T-cell (primary cell): ENCODE results near the gene CCDC86. TPM values are rescaled to one million over a fixed set of nuclear protein-coding genes. Genes with fewer than 3 reads are reported as not detected.

Source experiments
- ATAC-seq, 4 experiments: fragments of 200-7000 bp in 3 of 4; fragments of 150-1000 bp in 1 of 4; cut with Tn5 transposase; replicated peaks in 1 of 4; 1 replicate in 3 of 4; 2 replicates in 1 of 4; pipeline ENCODE4 v1.10.0; 2021; ENCODE audit warnings: moderate library complexity in 3 of 4, mild to moderate bottlenecking in 2 of 4, moderate number of reproducible peaks in 1 of 4
- CTCF ChIA-PET, 2 donors: fragments of 300-600 bp; sonication (Branson Sonifier 250); formaldehyde crosslinking; loops; one replicate each; lab custom pipeline; 2022; ENCODE audit warnings: antibody characterized with exemption in 2 of 2; lab: Charles Lee
- POLR2A ChIA-PET, 2 donors: fragments of 300-600 bp; sonication (Branson Sonifier 250); formaldehyde crosslinking; loops; one replicate each; lab custom pipeline; 2022; ENCODE audit warnings: antibody characterized with exemption in 2 of 2; lab: Charles Lee
- DNase-seq, 35 experiments: peaks; one replicate each; pipeline versions ENCODE4 v3.0.0 to v3.0.0-alpha.2; 2013 to 2023
- H3K27ac ChIP-seq: one replicate; pipeline ENCODE4 v1.5.1; 2013; ENCODE audit warnings: low read length
- H3K27me3 ChIP-seq, 2 experiments: replicated peaks in 1 of 2; 1 replicate in 1 of 2; 2 replicates in 1 of 2; pipeline versions ENCODE4 v1.6.1 to v1.7.0; 2013; ENCODE audit warnings: low read length in 1 of 2, mixed read lengths in 1 of 2; ENCODE audit not compliant: control insufficient read depth in 2 of 2, insufficient read depth in 2 of 2; ENCODE audit errors: extremely low read depth in 1 of 2
- H3K36me3 ChIP-seq, 2 donors: 1 replicate in 1 of 2; 2 replicates in 1 of 2; pipeline versions ENCODE4 v1.6.1 to v1.7.0; 2013; ENCODE audit warnings: low read length in 1 of 2; ENCODE audit not compliant: control insufficient read depth in 2 of 2, insufficient read depth in 1 of 2; ENCODE audit errors: extremely low read depth in 1 of 2
- H3K4me1 ChIP-seq, 2 experiments: 1 replicate in 1 of 2; 2 replicates in 1 of 2; pipeline versions ENCODE4 v1.6.1 to v1.7.0; 2013; ENCODE audit warnings: low read length in 2 of 2, mixed read lengths in 1 of 2; ENCODE audit not compliant: insufficient read depth in 2 of 2, control insufficient read depth in 1 of 2; ENCODE audit errors: extremely low read depth in 1 of 2
- H3K4me3 ChIP-seq, 2 donors: 1 replicate in 1 of 2; 2 replicates in 1 of 2; pipeline versions ENCODE4 v1.5.1 to v1.7.0; 2013; ENCODE audit warnings: mild to moderate bottlenecking in 2 of 2, low read length in 1 of 2, moderate library complexity in 1 of 2; ENCODE audit not compliant: control insufficient read depth in 1 of 2; ENCODE audit errors: extremely low read depth in 1 of 2
- H3K9me3 ChIP-seq: 2 replicates; pipeline ENCODE4 v1.7.0; 2013
- H3K27ac Mint-ChIP-seq, 2 donors: one replicate each; pipeline ENCODE4 v1.8.0; 2020 to 2021; ENCODE audit warnings: mild to moderate bottlenecking in 2 of 2, mixed read lengths in 2 of 2
- H3K27me3 Mint-ChIP-seq, 2 donors: one replicate each; pipeline ENCODE4 v1.8.0; 2021 to 2022; ENCODE audit warnings: mixed read lengths in 2 of 2
- H3K36me3 Mint-ChIP-seq: one replicate; pipeline ENCODE4 v1.8.0; 2021; ENCODE audit warnings: mixed read lengths
- H3K4me1 Mint-ChIP-seq, 3 donors: one replicate each; pipeline ENCODE4 v1.8.0; 2020 to 2022; ENCODE audit warnings: mixed read lengths in 3 of 3, mild to moderate bottlenecking in 1 of 3
- H3K4me3 Mint-ChIP-seq, 3 donors: one replicate each; pipeline ENCODE4 v1.8.0; 2020 to 2022; ENCODE audit warnings: mild to moderate bottlenecking in 3 of 3, mixed read lengths in 3 of 3, moderate library complexity in 3 of 3
- H3K9me3 Mint-ChIP-seq, 3 donors: one replicate each; pipeline ENCODE4 v1.8.0; 2020 to 2022; ENCODE audit warnings: mixed read lengths in 3 of 3
- WGBS: methylation state at CpG from one replicate; pipeline ENCODE4 v1.1.5; 2013; ENCODE audit warnings: missing lambda C conversion rate; ENCODE audit not compliant: insufficient coverage; 5-methylcytosine and 5-hydroxymethylcytosine counted together
- total RNA-seq, 35 experiments: library from RNA in 6 of 35; stranded (reverse) in 6 of 35; fragments of 120-200 nt in 1 of 35; gene quantifications; one replicate each; pipeline versions ENCODE4 v1.2.1 to v1.2.4 and lab custom pipeline; 2013 to 2026

Gene CCDC86
- total RNA-seq, 5 donors from 2014 or later (not counting 1 experiment from before 2014, with no cell fraction given): 11.6 to 20.7 (median 16.3) TPM

- ChIA-PET POLR2A (no interaction called here), CTCF (interaction anchor here in 1 of 2 donors (0.5 kb wide), 1 partner anchor 20 kb away, joined by 3 read pairs; no protein-coding TSS in a partner anchor)
- H3K36me3 ChIP-seq: peaks cover 10 to 20% of the 10 kb centered on the region in 2 donors
- no peak for DNase-seq
- H3K4me3 ChIP-seq: no peak overlapping the region
- H3K27me3 ChIP-seq: no peaks in the 10 kb centered on the region
- Mint-ChIP-seq H3K27ac (peak overlapping the region; percentile 8 to 13), H3K27me3 (no peaks in the 10 kb centered on the region), H3K4me3 (peak overlapping the region; percentile 69 to 97 (median 85)), H3K36me3 (peaks cover 9% of the 10 kb centered on the region), H3K4me1 (peaks cover 42 to 53% (median 48%) of the 10 kb centered on the region in 3 donors), H3K9me3 (no peaks in the 10 kb centered on the region)
- no peak overlapping the region for H3K27ac ChIP-seq
- peaks cover 20 to 40% of the 10 kb centered on the region in 2 experiments for H3K4me1 ChIP-seq
- WGBS: 82% methylated on average over 4 of the region's 4 CpGs
- H3K9me3 ChIP-seq: no peaks in the 10 kb centered on the region
- ATAC-seq: no peak
Measured at GRCh38 chr11:60844870-60845221, 2.9 kb downstream of the CCDC86 start.

- Histone ChIP-seq H3K9me3 (no peaks in the 10 kb centered on the region), H3K36me3 (peaks cover 10 to 25% of the 10 kb centered on the region in 2 donors), H3K4me1 (peaks cover 20 to 40% of the 10 kb centered on the region in 2 experiments), H3K27me3 (no peaks in the 10 kb centered on the region), H3K4me3 (no peak overlapping the region), H3K27ac (no peak overlapping the region)
- Mint-ChIP-seq H3K27ac (peak overlapping the region in 1 of 2 donors; percentile 49), H3K27me3 (no peaks in the 10 kb centered on the region), H3K4me3 (peak overlapping the region in 1 of 3 donors; percentile 97), H3K36me3 (peaks cover 12% of the 10 kb centered on the region), H3K9me3 (no peaks in the 10 kb centered on the region), H3K4me1 (peaks cover 42 to 53% (median 48%) of the 10 kb centered on the region in 3 donors)
- DNase-seq (no peak), ATAC-seq (no peak)
- 84% methylated on average over 5 of the region's 8 CpGs for whole genome bisulfite sequencing
- CTCF ChIA-PET: no interaction called here
- POLR2A ChIA-PET: no interaction called here
Measured at GRCh38 chr11:60845338-60845737, 3.4 kb downstream of the CCDC86 start.

DNA sequence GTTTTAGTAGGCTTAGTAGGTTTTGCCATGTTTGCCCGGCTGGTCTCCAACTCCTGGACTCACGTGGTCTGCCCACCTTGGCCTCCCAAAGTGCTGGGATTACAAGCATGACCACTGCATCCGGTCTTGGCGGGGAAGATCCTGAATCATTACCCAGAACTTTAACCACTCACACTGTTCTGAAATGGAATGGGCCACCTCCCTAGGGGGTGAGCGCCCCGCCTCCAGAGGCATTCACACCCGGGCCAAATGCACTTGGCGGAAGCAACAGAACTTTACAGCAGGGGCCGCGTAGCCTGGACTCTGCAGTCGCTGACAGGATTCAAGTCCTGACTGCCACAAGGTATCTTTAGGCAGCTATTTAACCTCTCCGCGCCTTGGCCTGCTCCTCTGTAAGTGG, 5.4 kb downstream of the CCDC86 start:
- H3K4me1 ChIP-seq: peaks cover 20 to 27% of the 10 kb centered on the region in 2 experiments
- Mint-ChIP-seq H3K4me1 (peaks cover 32 to 36% (median 33%) of the 10 kb centered on the region in 3 donors), H3K4me3 (no peak overlapping the region), H3K9me3 (no peaks in the 10 kb centered on the region), H3K27ac (no peak overlapping the region), H3K27me3 (no peaks in the 10 kb centered on the region), H3K36me3 (peaks cover 29% of the 10 kb centered on the region)
- WGBS: 76% methylated on average over 6 of the region's 13 CpGs
- H3K4me3 ChIP-seq: no peak overlapping the region
- no peaks in the 10 kb centered on the region for H3K27me3 ChIP-seq
- CTCF ChIA-PET: no interaction called here
- H3K9me3 ChIP-seq: no peaks in the 10 kb centered on the region
- DNase-seq: no peak
- ATAC-seq: no peak
- H3K36me3 ChIP-seq: peaks cover 15 to 37% of the 10 kb centered on the region in 2 donors
- POLR2A ChIA-PET: no interaction called here
- H3K27ac ChIP-seq: no peak overlapping the region

GRCh38 chr11:60847896-60848295, 6.0 kb downstream of the CCDC86 start:
- ChIA-PET CTCF (no interaction called here), POLR2A (no interaction called here)
- Mint-ChIP-seq H3K27ac (no peak overlapping the region), H3K4me3 (no peak overlapping the region), H3K9me3 (no peaks in the 10 kb centered on the region), H3K27me3 (no peaks in the 10 kb centered on the region), H3K4me1 (peaks cover 27 to 30% (median 27%) of the 10 kb centered on the region in 3 donors), H3K36me3 (peaks cover 29% of the 10 kb centered on the region)
- Histone ChIP-seq H3K4me1 (peaks cover 17 to 21% of the 10 kb centered on the region in 2 experiments), H3K27me3 (no peaks in the 10 kb centered on the region), H3K4me3 (no peak overlapping the region), H3K36me3 (peaks cover 15 to 37% of the 10 kb centered on the region in 2 donors), H3K9me3 (no peaks in the 10 kb centered on the region), H3K27ac (no peak overlapping the region)
- ATAC-seq (no peak), DNase-seq (no peak)
- 94% methylated on average over 12 of the region's 12 CpGs for WGBS

DNA sequence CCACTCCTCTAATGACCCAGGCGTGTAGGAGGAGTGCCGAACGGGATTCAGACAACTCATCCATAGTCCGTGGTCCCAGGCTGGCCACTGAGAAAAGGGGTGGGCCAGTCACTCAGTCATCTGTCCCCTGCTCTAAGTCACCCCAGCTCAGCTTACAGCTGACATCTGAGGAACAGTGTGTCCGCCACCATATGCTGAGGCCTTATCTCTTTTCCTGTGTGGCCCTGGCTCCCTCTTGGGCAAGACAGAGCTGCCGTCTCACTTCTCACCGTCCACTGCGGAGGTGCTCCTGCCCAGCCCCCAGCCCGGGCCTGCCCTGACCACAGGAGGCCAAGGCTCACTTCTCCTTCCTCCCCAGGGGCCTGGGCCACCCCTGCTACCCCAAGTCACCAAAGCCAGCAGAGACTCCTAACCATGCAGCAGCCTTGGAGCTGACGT, 6.8 kb downstream of the CCDC86 start:
- no peak for ATAC-seq
- H3K9me3 ChIP-seq: no peaks in the 10 kb centered on the region
- POLR2A ChIA-PET: no interaction called here

DNA sequence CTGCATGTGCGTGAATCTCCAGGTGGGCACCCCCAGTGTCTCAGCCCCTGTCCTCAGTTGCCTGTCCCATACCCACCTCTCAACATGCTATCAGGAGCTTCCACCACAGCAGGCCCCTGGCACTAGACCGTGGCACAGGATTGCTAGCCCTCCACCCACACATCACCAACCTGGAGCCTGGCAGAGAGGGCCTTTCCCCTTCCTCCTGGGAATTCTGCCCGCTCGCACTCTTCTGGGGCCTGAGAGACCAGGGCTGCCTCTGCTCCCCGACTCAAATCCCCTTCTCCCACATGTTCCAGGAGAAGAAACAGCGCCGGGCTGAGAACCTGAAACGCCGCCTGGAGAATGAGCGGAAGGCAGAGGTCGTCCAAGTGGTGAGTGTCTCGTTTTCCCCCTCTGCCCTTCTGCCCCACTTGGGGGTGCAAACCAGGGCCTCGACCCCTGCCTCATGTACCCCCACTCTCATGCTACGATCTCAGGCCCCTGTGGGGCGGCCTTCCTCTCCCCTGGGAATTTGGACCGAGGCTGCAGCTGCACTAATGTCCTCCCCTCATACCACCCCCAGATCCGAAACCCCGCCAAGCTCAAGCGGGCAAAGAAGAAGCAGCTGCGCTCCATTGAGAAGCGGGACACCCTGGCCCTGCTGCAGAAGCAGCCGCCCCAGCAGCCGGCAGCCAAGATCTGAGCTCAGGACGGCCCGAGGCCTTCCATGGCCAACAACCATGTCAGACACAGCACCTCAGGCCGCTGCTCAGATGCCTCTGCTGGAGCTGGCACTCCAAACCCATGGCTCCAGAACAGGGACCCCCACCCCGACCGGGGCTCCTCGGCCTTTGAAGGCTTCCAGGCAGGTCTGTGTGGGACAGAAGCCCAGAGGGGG, 8.0 kb downstream of the CCDC86 start:
- Mint-ChIP-seq H3K4me3 (no peak overlapping the region), H3K27ac (no peak overlapping the region), H3K4me1 (peaks cover 7 to 10% (median 7%) of the 10 kb centered on the region in 3 donors), H3K36me3 (peaks cover 38% of the 10 kb centered on the region), H3K27me3 (no peaks in the 10 kb centered on the region), H3K9me3 (no peaks in the 10 kb centered on the region)
- Histone ChIP-seq H3K27ac (no peak overlapping the region), H3K36me3 (peaks cover 19 to 37% of the 10 kb centered on the region in 2 donors), H3K4me1 (peaks cover under 1 to 5% of the 10 kb centered on the region in 2 experiments), H3K4me3 (no peak overlapping the region), H3K27me3 (no peaks in the 10 kb centered on the region), H3K9me3 (no peaks in the 10 kb centered on the region)
- ATAC-seq (no peak), DNase-seq (no peak)
- WGBS: 86% methylated on average over 21 of the region's 29 CpGs
- ChIA-PET POLR2A (no interaction called here), CTCF (interaction anchor here in 1 of 2 donors (0.6 kb wide), 1 partner anchor 49 kb away, joined by 3 read pairs; no protein-coding TSS in a partner anchor)

More for the DNA sequence above, 6.8 kb downstream of the CCDC86 start:
- peaks cover 19 to 21% (median 19%) of the 10 kb centered on the region in 3 donors for H3K4me1 Mint-ChIP-seq
- peaks cover 10 to 12% of the 10 kb centered on the region in 2 experiments for H3K4me1 ChIP-seq
- 89% methylated on average over 10 of the region's 10 CpGs for WGBS
- CTCF ChIA-PET: no interaction called here
- H3K4me3 Mint-ChIP-seq: no peak overlapping the region
- no peaks in the 10 kb centered on the region for H3K27me3 Mint-ChIP-seq
- no peak overlapping the region for H3K4me3 ChIP-seq
- no peak overlapping the region for H3K27ac Mint-ChIP-seq
- peaks cover 33% of the 10 kb centered on the region for H3K36me3 Mint-ChIP-seq
- DNase-seq: peak in 4 of 35 experiments; percentile 12 to 34 (median 22)
- peaks cover 19 to 37% of the 10 kb centered on the region in 2 donors for H3K36me3 ChIP-seq
- H3K9me3 Mint-ChIP-seq: no peaks in the 10 kb centered on the region
- no peak overlapping the region for H3K27ac ChIP-seq
- no peaks in the 10 kb centered on the region for H3K27me3 ChIP-seq
